Caco-2 (cell line): ENCODE results near the gene TMEM63B. TPM values are rescaled to one million over a fixed set of nuclear protein-coding genes. Genes with fewer than 3 reads are reported as not detected.

Experiments used
- BruUV-seq: library from RNA; stranded (reverse); fragments of 400-500 nt; replicated peaks from 2 replicates; lab custom pipeline; 2021; lab: Mats Ljungman, UMichigan
- CTCF ChIA-PET: fragments of 300-600 bp; sonication (Branson Sonifier 250); formaldehyde crosslinking; loops from one replicate; lab custom pipeline; 2022; ENCODE audit warnings: antibody characterized with exemption; lab: Charles Lee
- POLR2A ChIA-PET: fragments of 300-600 bp; sonication (Branson Sonifier 250); formaldehyde crosslinking; loops from one replicate; lab custom pipeline; 2022; ENCODE audit warnings: antibody characterized with exemption; lab: Charles Lee
- DNase-seq, 2 experiments: peaks; one replicate each; pipeline versions ENCODE4 v3.0.0 to v3.0.0-alpha.2; 2020 to 2022
- H3K27me3 ChIP-seq: replicated peaks from 2 replicates; pipeline ENCODE4 v1.6.0; 2011; ENCODE audit warnings: low read length; ENCODE audit not compliant: control insufficient read depth, insufficient read depth
- H3K36me3 ChIP-seq: 2 replicates; pipeline ENCODE4 v1.5.1; 2011; ENCODE audit warnings: low read length; ENCODE audit not compliant: control insufficient read depth, insufficient read depth
- H3K4me1 ChIP-seq: fragments of 250-450 bp; sonication (Bioruptor Pico); 2 replicates; pipeline ENCODE4 v1.5.1; 2020; ENCODE audit warnings: mild to moderate bottlenecking
- H3K4me3 ChIP-seq: 2 replicates; pipeline ENCODE4 v1.5.1; 2011; ENCODE audit warnings: low read depth, mild to moderate bottlenecking, control low read depth, low read length
- H3K9me3 ChIP-seq: fragments of 250-450 bp; sonication (Bioruptor Pico); 2 replicates; pipeline ENCODE4 v1.5.1; 2020; ENCODE audit warnings: mild to moderate bottlenecking, moderate library complexity
- H3K27ac Mint-ChIP-seq: one replicate; pipeline ENCODE4 v1.8.0; 2022; ENCODE audit warnings: mixed read lengths; ENCODE audit not compliant: unreplicated experiment
- H3K27me3 Mint-ChIP-seq: one replicate; pipeline ENCODE4 v1.8.0; 2022; ENCODE audit warnings: mixed read lengths; ENCODE audit not compliant: insufficient read depth, unreplicated experiment
- H3K36me3 Mint-ChIP-seq: one replicate; pipeline ENCODE4 v1.8.0; 2022; ENCODE audit warnings: mild to moderate bottlenecking, mixed read lengths; ENCODE audit not compliant: insufficient read depth, unreplicated experiment
- H3K4me1 Mint-ChIP-seq: one replicate; pipeline ENCODE4 v1.8.0; 2022; ENCODE audit warnings: low read depth, mixed read lengths; ENCODE audit not compliant: unreplicated experiment
- H3K4me3 Mint-ChIP-seq: one replicate; pipeline ENCODE4 v1.8.0; 2022; ENCODE audit warnings: mild to moderate bottlenecking, moderate library complexity, mixed read lengths; ENCODE audit not compliant: unreplicated experiment
- H3K9me3 Mint-ChIP-seq: one replicate; pipeline ENCODE4 v1.8.0; 2022; ENCODE audit warnings: mixed read lengths; ENCODE audit not compliant: unreplicated experiment
- intact Hi-C: fragments of 100-400 bp; cut with micrococcal nuclease; formaldehyde crosslinking; loops from one replicate; pipeline ENCODE4 v1.10.0; 2022; ENCODE audit not compliant: unreplicated experiment
- total RNA-seq: library from RNA; stranded (reverse); gene quantifications from 2 replicates; pipeline ENCODE4 v1.2.3, GENCODE V29; 2022
- TF ChIP-seq, protein P1 (sequence below), 2 experiments: fragments of 200-600 bp in 1 of 2; IDR thresholded peaks; 1 replicate in 1 of 2; 2 replicates in 1 of 2; pipeline versions ENCODE4 v1.5.1 to v1.8.0; 2011 to 2022; ENCODE audit warnings: antibody characterized with exemption in 1 of 2, control low read depth in 1 of 2, inconsistent platforms in 1 of 2, low read depth in 1 of 2, low read length in 1 of 2, mild to moderate bottlenecking in 1 of 2, moderate library complexity in 1 of 2; ENCODE audit not compliant: insufficient read depth in 1 of 2, severe bottlenecking in 1 of 2, unreplicated experiment in 1 of 2

Gene TMEM63B
- total RNA-seq, 1 experiment from 2014 or later: 28.2 TPM

- Mint-ChIP-seq H3K4me3 (no peak overlapping the region), H3K36me3 (no peaks in the 10 kb centered on the region), H3K27me3 (no peaks in the 10 kb centered on the region), H3K4me1 (peaks cover 8% of the 10 kb centered on the region), H3K9me3 (no peaks in the 10 kb centered on the region), H3K27ac (no peak overlapping the region)
- Histone ChIP-seq H3K9me3 (no peaks in the 10 kb centered on the region), H3K36me3 (no peaks in the 10 kb centered on the region), H3K27me3 (no peaks in the 10 kb centered on the region), H3K4me1 (no peaks in the 10 kb centered on the region), H3K4me3 (no peak overlapping the region)
- BruUV-seq: no TSS peak
- intact Hi-C loops: no loop called here
- CTCF ChIA-PET: interaction anchor here (0.7 to 1.4 kb wide), 2 partner anchors 40 to 58 kb away, joined by 3 read pairs; no protein-coding TSS in a partner anchor
- DNase-seq: no peak
- TF ChIP-seq, protein P1, sequence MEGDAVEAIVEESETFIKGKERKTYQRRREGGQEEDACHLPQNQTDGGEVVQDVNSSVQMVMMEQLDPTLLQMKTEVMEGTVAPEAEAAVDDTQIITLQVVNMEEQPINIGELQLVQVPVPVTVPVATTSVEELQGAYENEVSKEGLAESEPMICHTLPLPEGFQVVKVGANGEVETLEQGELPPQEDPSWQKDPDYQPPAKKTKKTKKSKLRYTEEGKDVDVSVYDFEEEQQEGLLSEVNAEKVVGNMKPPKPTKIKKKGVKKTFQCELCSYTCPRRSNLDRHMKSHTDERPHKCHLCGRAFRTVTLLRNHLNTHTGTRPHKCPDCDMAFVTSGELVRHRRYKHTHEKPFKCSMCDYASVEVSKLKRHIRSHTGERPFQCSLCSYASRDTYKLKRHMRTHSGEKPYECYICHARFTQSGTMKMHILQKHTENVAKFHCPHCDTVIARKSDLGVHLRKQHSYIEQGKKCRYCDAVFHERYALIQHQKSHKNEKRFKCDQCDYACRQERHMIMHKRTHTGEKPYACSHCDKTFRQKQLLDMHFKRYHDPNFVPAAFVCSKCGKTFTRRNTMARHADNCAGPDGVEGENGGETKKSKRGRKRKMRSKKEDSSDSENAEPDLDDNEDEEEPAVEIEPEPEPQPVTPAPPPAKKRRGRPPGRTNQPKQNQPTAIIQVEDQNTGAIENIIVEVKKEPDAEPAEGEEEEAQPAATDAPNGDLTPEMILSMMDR (IDR thresholded peaks at IDR 0.05; ENCODE audit: insufficient read depth in 1 of 2, low read depth in 1 of 2, low read length in 1 of 2, severe bottlenecking in 1 of 2, unreplicated experiment in 1 of 2): no peak
- POLR2A ChIA-PET: no interaction called here
These were observed 51.8 kb downstream of the TMEM63B start for GRCh38 chr6:44179072-44179536.

DNA sequence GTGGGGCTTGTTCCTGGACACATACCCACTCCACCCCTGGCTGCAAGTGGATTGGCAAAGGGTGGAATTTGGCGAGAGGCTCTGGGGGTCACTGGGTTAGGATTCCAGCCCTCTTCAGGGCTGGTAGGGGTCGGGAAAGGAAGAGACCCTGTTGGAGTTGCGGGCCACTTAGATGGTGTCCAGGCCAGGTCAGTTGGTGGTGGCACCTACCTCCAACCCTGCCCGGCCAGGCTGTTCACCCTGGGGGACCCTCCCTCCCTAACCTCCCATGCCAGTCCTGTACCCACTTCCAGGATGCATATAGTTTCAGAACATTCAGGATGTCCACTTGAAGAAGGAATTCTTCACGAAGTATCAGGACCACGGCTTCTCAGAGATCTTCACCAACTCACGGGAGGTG is 52.3 kb downstream of the TMEM63B start:
- Mint-ChIP-seq H3K36me3 (no peaks in the 10 kb centered on the region), H3K27me3 (no peaks in the 10 kb centered on the region), H3K27ac (no peak overlapping the region), H3K4me3 (no peak overlapping the region), H3K9me3 (no peaks in the 10 kb centered on the region), H3K4me1 (peaks cover 8% of the 10 kb centered on the region)
- no peaks in the 10 kb centered on the region for H3K27me3 ChIP-seq
- intact Hi-C loops: no loop called here
- DNase-seq: no peak
- TF ChIP-seq, protein P1 (IDR thresholded peaks at IDR 0.05; ENCODE audit: insufficient read depth in 1 of 2, low read depth in 1 of 2, low read length in 1 of 2, severe bottlenecking in 1 of 2, unreplicated experiment in 1 of 2): no peak
- POLR2A ChIA-PET: no interaction called here
- no peaks in the 10 kb centered on the region for H3K4me1 ChIP-seq
- H3K9me3 ChIP-seq: no peaks in the 10 kb centered on the region
- no TSS peak for BruUV-seq
- H3K36me3 ChIP-seq: no peaks in the 10 kb centered on the region
- H3K4me3 ChIP-seq: no peak overlapping the region
- CTCF ChIA-PET: interaction anchor here (1.4 kb wide), 1 partner anchor 40 kb away, joined by 3 read pairs; no protein-coding TSS in a partner anchor

DNA sequence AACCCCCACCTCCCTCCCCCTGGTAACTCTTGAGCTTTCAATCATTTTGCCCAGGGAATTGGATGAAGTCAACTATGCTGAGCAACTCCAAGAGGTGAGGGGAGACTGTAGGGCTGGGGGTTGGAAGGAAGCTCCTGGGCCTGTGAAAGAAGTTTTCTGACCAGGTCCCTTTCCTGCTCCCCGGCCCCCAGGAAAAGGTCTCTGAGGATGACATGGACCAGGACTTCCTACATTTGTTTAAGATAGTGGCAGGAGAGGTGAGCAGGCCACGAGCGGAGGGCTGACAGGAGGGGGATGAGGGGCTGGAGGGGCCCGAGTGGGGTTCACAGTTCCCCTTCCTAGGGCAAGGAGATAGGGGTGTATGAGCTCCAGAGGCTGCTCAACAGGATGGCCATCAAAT is 53.1 kb downstream of the TMEM63B start:
- intact Hi-C loops: no loop called here
- Mint-ChIP-seq H3K27ac (no peak overlapping the region), H3K9me3 (no peaks in the 10 kb centered on the region), H3K27me3 (no peaks in the 10 kb centered on the region), H3K4me3 (no peak overlapping the region), H3K4me1 (peaks cover 8% of the 10 kb centered on the region), H3K36me3 (no peaks in the 10 kb centered on the region)
- no peaks in the 10 kb centered on the region for H3K9me3 ChIP-seq
- BruUV-seq: no TSS peak
- no peaks in the 10 kb centered on the region for H3K27me3 ChIP-seq
- no peaks in the 10 kb centered on the region for H3K36me3 ChIP-seq
- CTCF ChIA-PET: interaction anchor here (0.6 kb wide), 1 partner anchor 356 kb away, joined by 5 read pairs; no protein-coding TSS in a partner anchor
- H3K4me1 ChIP-seq: no peaks in the 10 kb centered on the region
- POLR2A ChIA-PET: no interaction called here
- TF ChIP-seq, protein P1 (IDR thresholded peaks at IDR 0.05; ENCODE audit: insufficient read depth in 1 of 2, low read depth in 1 of 2, low read length in 1 of 2, severe bottlenecking in 1 of 2, unreplicated experiment in 1 of 2): no peak
- no peak for DNase-seq
- no peak overlapping the region for H3K4me3 ChIP-seq
